Measurements from ENCODE around the gene TET3. TPM values are rescaled to one million over a fixed set of nuclear protein-coding genes. Genes with fewer than 3 reads are reported as not detected.
A peak's percentile ranks its signal among the peaks of the same experiment; 100 is the strongest.

The TET3 gene
- total and polyA plus RNA-seq, 2 donors (not counting 3 experiments of a cell fraction or from before 2014, with no cell fraction given) = 3.4 to 15.6 TPM

- H3K9me1 ChIP-seq (replicated peaks; ENCODE audit: control insufficient read depth, extremely low read depth, insufficient read depth, low read length) = no peaks in the 10 kb centered on the region
- TF ChIP-seq CTCF (IDR thresholded peaks at IDR 0.05; ENCODE audit: extremely low read depth in 1 of 2, insufficient read depth in 1 of 2, low read depth in 1 of 2, low read length in 2 of 2) (peak in 1 of 2 donors; percentile 3), EZH2 (IDR thresholded peaks at IDR 0.05; ENCODE audit: borderline replicate concordance, low read depth, low read length, severe bottlenecking) (no peak), FOS (IDR thresholded peaks at IDR 0.05; ENCODE audit: borderline replicate concordance, insufficient read depth, low read length) (no peak), POLR2AphosphoS5 (IDR thresholded peaks at IDR 0.05; ENCODE audit: insufficient read depth, low read depth, low read length) (no peak), POLR2A (IDR thresholded peaks at IDR 0.05; ENCODE audit: low read depth, low read length) (no peak), MAX (IDR thresholded peaks at IDR 0.05; ENCODE audit: insufficient read depth, insufficient read length) (no peak)
- H3K36me3 ChIP-seq (ENCODE audit: control insufficient read depth in 2 of 2, extremely low read depth in 1 of 2, insufficient read depth in 2 of 2, low read length in 2 of 2) = peaks cover 0 to 2% of the 10 kb centered on the region in 2 experiments
- dilution Hi-C loops (cut with MboI; ENCODE audit: extremely low pct_ligation_motif_present, low sequenced_read_pairs) (no loop called here), intact Hi-C loops (cut with micrococcal nuclease) (loop anchor here (1.0 to 5.0 kb wide), 2 partner anchors 15 to 105 kb away; no protein-coding TSS in a partner anchor)
- peak overlapping the region; percentile 85 for H3K4me2 ChIP-seq (ENCODE audit: insufficient read depth, low read length)
- peak overlapping the region; percentile 38 for H3K9ac ChIP-seq (replicated peaks; ENCODE audit: extremely low read depth, insufficient read depth, low read length)
- H3K4me1 ChIP-seq (ENCODE audit: control insufficient read depth, extremely low read depth, insufficient read depth, low read length) = peaks cover 9% of the 10 kb centered on the region
- no peaks in the 10 kb centered on the region for H3K27me3 ChIP-seq (ENCODE audit: control insufficient read depth in 2 of 2, insufficient read depth in 2 of 2, low read length in 2 of 2)
- DNase-seq (ENCODE audit: low read depth, low spot score) = peak; percentile 84
- H2AFZ ChIP-seq (ENCODE audit: low read depth, low read length) = peak overlapping the region; percentile 34
- H3K79me2 ChIP-seq (ENCODE audit: control insufficient read depth, insufficient read depth, low read length) = peaks cover 9% of the 10 kb centered on the region
- FAIRE-seq = peak; percentile 70
- ChIA-PET CTCF (interaction anchor here (0.7 to 3.1 kb wide), 9 partner anchors 10 to 174 kb away, joined by 3 to 15 read pairs (median 3); partner anchors contain the start of gene STAMBP), POLR2A (no interaction called here)
- no peaks in the 10 kb centered on the region for H4K20me1 ChIP-seq (replicated peaks; ENCODE audit: control insufficient read depth, extremely low read depth, insufficient read depth, low read length)
- no TSS peak for BruUV-seq (replicated peaks)
- no peak overlapping the region for H3K27ac ChIP-seq (ENCODE audit: insufficient read depth, low read depth, low read length)
- H3K9me3 ChIP-seq (replicated peaks; ENCODE audit: control insufficient read depth, insufficient read depth, low read length) = no peaks in the 10 kb centered on the region
- H3K4me3 ChIP-seq (replicated peaks in 1 of 3; ENCODE audit: insufficient read depth in 1 of 3, low read depth in 1 of 3, low read length in 3 of 3) = peak overlapping the region; percentile 11 to 45 (median 44)
Observed at GRCh38 chr2:74002505-74003421, 18.1 kb downstream of the TET3 start.

Measured in endothelial cell of umbilical vein (primary cell).